GM12891 (cell line): ENCODE measurements around the gene SEC61A1.

Experiments used
- DNase-seq: peaks from one replicate; pipeline ENCODE4 v3.0.0; 2011; ENCODE audit warnings: low spot score; ENCODE audit not compliant: insufficient read length
- FAIRE-seq: peaks from 2 replicates; lab custom pipeline; 2011; peaks lifted over from hg19 to GRCh38; lab: Jason Lieb, UNC
- PAX5 ChIP-seq: IDR thresholded peaks from 2 replicates; pipeline ENCODE4 v1.6.1; 2011; ENCODE audit warnings: low read length, moderate library complexity, mild to moderate bottlenecking; ENCODE audit not compliant: insufficient read depth, severe bottlenecking
- POLR2A ChIP-seq: IDR thresholded peaks from 2 replicates; pipeline ENCODE4 v1.6.1; 2011; ENCODE audit warnings: low read depth, low read length, control low read depth
- POLR2AphosphoS5 ChIP-seq: IDR thresholded peaks from 2 replicates; pipeline ENCODE4 v1.6.1; 2011; ENCODE audit warnings: low read depth, low read length, control low read depth
- POU2F2 ChIP-seq: IDR thresholded peaks from 2 replicates; pipeline ENCODE4 v1.6.1; 2011; ENCODE audit warnings: low read depth, mild to moderate bottlenecking, control low read depth, low read length, moderate library complexity
- SPI1 ChIP-seq: IDR thresholded peaks from 2 replicates; pipeline ENCODE4 v1.6.1; 2011; ENCODE audit warnings: low read depth, low read length, control low read depth
- TAF1 ChIP-seq: IDR thresholded peaks from 2 replicates; pipeline ENCODE4 v1.6.1; 2011; ENCODE audit warnings: low read depth, low read length, control low read depth

Gene SEC61A1

DNA sequence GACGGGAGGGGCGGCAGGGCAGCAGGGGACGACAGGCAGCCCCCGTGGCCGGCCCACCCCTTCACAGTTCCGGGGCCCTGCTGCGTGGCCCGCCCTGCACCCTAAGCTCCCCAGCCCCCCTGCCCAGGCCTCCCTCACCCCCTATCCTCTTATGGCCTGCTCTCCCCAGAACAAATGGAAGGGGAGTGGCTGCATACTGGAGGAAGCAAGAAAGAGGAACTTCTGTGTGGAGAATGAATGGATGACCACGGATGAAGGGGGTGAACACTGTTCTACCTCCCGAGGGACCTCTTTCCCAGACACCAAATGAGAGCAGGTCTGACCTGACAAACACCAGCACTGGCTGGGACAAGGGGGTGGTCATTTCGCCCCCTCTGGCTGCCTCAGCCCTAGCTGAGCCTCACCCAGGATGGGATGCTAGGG is 25.0 kb downstream of the SEC61A1 start:
- FAIRE-seq (peak; percentile 62), DNase-seq (no peak)
- TF ChIP-seq POLR2A (no peak), TAF1 (no peak), SPI1 (no peak), POU2F2 (no peak), POLR2AphosphoS5 (no peak), PAX5 (no peak)

DNA sequence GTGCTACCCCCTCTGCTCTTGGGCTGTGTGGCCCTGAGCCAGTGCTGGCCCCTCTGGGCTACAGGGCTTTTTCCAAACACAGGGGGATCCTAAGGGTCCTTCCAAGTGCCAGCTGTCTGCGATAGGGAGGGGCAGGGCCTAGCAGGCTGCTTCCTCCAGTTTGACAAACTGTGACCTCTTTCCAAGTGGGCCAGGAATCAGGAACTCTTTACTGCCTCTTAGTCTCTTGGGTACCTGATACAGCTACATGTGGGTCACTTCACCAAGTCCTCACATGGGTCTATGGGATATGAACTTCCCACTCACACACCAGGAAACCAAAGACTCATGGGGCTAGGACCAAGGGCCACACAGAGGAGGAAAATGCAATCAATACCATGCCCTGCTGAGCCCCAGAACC is 25.4 kb downstream of the SEC61A1 start:
- DNase-seq (no peak), FAIRE-seq (no peak)
- no peak for TF ChIP-seq POLR2A
- TF ChIP-seq TAF1 = no peak
- TF ChIP-seq POLR2AphosphoS5 = no peak
- TF ChIP-seq POU2F2 = no peak
- TF ChIP-seq PAX5 = no peak
- no peak for TF ChIP-seq SPI1

- DNase-seq (no peak), FAIRE-seq (no peak)
- no peak for TF ChIP-seq TAF1
- no peak for TF ChIP-seq SPI1
- no peak for TF ChIP-seq POLR2A
- no peak for TF ChIP-seq POU2F2
- TF ChIP-seq POLR2AphosphoS5 = no peak
- TF ChIP-seq PAX5 = no peak
These were observed 26.1 kb downstream of the SEC61A1 start for GRCh38 chr3:128078322-128078721.

- no peak for DNase-seq
- FAIRE-seq = no peak
- no peak for TF ChIP-seq POU2F2
- TF ChIP-seq SPI1 = no peak
- no peak for TF ChIP-seq TAF1
- TF ChIP-seq POLR2A = no peak
- no peak for TF ChIP-seq PAX5
- no peak for TF ChIP-seq POLR2AphosphoS5
These were observed 26.6 kb downstream of the SEC61A1 start for GRCh38 chr3:128078875-128079274.

GRCh38 chr3:128079823-128080222 is 27.6 kb downstream of the SEC61A1 start:
- FAIRE-seq (no peak), DNase-seq (no peak)
- no peak for TF ChIP-seq SPI1
- no peak for TF ChIP-seq POU2F2
- no peak for TF ChIP-seq POLR2A
- TF ChIP-seq PAX5 = no peak
- no peak for TF ChIP-seq TAF1
- no peak for TF ChIP-seq POLR2AphosphoS5

- TF ChIP-seq SPI1 (no peak), POLR2A (no peak), POLR2AphosphoS5 (no peak), PAX5 (no peak), TAF1 (no peak), POU2F2 (no peak)
- DNase-seq (no peak), FAIRE-seq (no peak)
These were observed 28.3 kb downstream of the SEC61A1 start for GRCh38 chr3:128080323-128081080.

DNA sequence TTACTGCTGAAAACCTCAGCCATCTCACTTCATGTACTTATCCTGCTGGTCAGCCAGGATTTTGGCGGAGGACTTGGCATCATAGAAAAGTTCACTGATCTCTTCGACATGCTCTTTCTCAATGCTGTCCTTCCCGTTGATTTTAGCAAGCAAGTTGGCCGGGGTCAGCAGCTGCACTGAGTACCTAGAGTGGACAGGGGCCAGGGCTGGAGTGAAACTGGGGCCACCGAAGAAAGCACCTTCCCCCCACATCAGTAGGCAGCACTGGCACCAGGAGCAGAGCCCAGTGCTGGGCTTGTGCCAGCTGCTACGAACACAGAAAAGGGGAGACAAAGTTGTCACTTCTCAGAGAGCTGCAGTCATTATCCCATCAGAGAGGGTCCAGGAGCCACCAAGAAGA is 29.0 kb downstream of the SEC61A1 start:
- TF ChIP-seq TAF1 (no peak), POU2F2 (no peak), POLR2AphosphoS5 (no peak), POLR2A (no peak), SPI1 (no peak), PAX5 (no peak)
- no peak for FAIRE-seq
- DNase-seq = no peak

- FAIRE-seq (no peak), DNase-seq (no peak)
- TF ChIP-seq POU2F2 (no peak), TAF1 (no peak), SPI1 (no peak), PAX5 (no peak), POLR2A (no peak), POLR2AphosphoS5 (no peak)
These were observed 29.6 kb downstream of the SEC61A1 start for GRCh38 chr3:128081846-128082245.

- FAIRE-seq = no peak
These were observed 30.3 kb downstream of the SEC61A1 start for GRCh38 chr3:128082546-128082945.

DNA sequence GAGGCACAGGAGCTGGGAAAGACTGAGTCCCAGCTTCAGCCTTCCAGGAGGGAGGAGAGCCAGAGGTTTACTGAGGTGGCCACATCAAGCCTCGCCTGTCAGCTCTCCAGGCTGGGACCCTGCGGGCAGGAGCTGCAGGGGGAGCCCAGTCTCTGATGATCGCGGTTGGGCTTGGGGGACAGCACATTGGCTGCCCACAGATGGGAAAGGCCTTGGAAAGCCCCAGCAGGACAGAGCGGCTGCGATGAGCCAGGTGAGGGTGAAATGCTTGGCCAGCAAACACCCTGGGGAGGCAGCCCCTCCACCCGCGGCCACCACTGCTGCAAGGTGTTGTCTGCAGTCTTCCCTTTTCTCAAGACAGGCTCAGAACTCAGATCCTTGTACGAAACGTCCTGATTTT is 31.2 kb downstream of the SEC61A1 start:
- no peak for TF ChIP-seq POLR2A
- TF ChIP-seq TAF1 = no peak
- TF ChIP-seq POLR2AphosphoS5 = no peak
- TF ChIP-seq PAX5 = no peak
- TF ChIP-seq SPI1 = no peak
- no peak for DNase-seq
- FAIRE-seq = no peak

More at GRCh38 chr3:128082546-128082945, 30.3 kb downstream of the SEC61A1 start:
- TF ChIP-seq TAF1 (no peak), PAX5 (no peak), POU2F2 (no peak), SPI1 (no peak), POLR2A (no peak), POLR2AphosphoS5 (no peak)
- no peak for DNase-seq
